Measurements from ENCODE around the gene MAPKAPK3. TPM values are rescaled to one million over a fixed set of nuclear protein-coding genes. Genes with fewer than 3 reads are reported as not detected.
A peak's percentile ranks its signal among the peaks of the same experiment; 100 is the strongest.

MAPKAPK3 gene
- total and polyA plus RNA-seq, 7 experiments from 2014 or later = 26.7 to 196 (median 53.4) TPM

DNA sequence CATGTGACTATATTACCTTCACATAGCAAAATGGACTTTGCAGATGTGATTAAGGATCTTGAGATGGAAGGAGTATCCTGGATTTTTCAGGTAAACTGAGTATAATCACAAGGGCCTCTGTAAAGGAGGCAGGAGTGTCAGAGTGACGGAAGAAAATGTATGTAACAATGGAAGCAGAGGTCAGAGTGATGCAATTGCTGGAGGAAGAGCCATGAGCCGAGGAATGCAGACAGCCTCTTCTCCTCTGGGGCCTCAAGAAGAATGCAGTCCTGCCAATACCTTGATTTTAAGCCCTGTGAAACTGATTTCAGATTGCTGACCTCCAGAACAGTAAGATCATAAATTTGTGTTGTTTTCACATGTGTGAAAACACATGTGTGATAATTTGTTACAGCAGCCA lies 32.6 kb upstream of the MAPKAPK3 start:
- DNase-seq (no peak), ATAC-seq (no peak)
- Histone ChIP-seq H3K4me1 (ENCODE audit: control insufficient read depth in 2 of 2, insufficient read depth in 2 of 2, low read length in 2 of 2) (peaks cover 33 to 44% of the 10 kb centered on the region in 2 donors), H3K36me3 (ENCODE audit: control insufficient read depth in 2 of 3, insufficient read depth in 3 of 3, low read length in 3 of 3) (peaks cover 0 to 46% (median 0%) of the 10 kb centered on the region in 3 experiments), H3K27me3 (ENCODE audit: control insufficient read depth in 2 of 2, insufficient read depth in 2 of 2, low read length in 2 of 2) (no peaks in the 10 kb centered on the region), H3K4me3 (ENCODE audit: low read length) (no peak overlapping the region), H3K27ac (ENCODE audit: low read depth, low read length) (no peak overlapping the region), H3K9me3 (ENCODE audit: control insufficient read depth in 2 of 3, low read length in 3 of 3) (no peaks in the 10 kb centered on the region)
- POLR2A ChIA-PET = interaction anchor here (6.7 to 21.2 kb wide), 2 partner anchors 15 to 24 kb away, joined by 47 to 730 read pairs; partner anchors contain the start of genes C3orf18, CISH, HEMK1 and MAPKAPK3
- Mint-ChIP-seq H3K9me3 (no peaks in the 10 kb centered on the region), H3K27ac (peak overlapping the region in 8 of 9 donors; percentile 11 to 71 (median 36)), H3K4me3 (no peak overlapping the region), H3K36me3 (peaks cover 3 to 35% (median 7%) of the 10 kb centered on the region in 5 donors), H3K4me1 (peaks cover 29 to 80% (median 51%) of the 10 kb centered on the region in 7 donors), H3K27me3 (no peaks in the 10 kb centered on the region)
- CTCF ChIA-PET = interaction anchor here (20.2 kb wide), 1 partner anchor 26 kb away, joined by 578 read pairs; the partner anchor contains the start of genes CISH and MAPKAPK3
- intact Hi-C loops (cut with micrococcal nuclease) = no loop called here

DNA sequence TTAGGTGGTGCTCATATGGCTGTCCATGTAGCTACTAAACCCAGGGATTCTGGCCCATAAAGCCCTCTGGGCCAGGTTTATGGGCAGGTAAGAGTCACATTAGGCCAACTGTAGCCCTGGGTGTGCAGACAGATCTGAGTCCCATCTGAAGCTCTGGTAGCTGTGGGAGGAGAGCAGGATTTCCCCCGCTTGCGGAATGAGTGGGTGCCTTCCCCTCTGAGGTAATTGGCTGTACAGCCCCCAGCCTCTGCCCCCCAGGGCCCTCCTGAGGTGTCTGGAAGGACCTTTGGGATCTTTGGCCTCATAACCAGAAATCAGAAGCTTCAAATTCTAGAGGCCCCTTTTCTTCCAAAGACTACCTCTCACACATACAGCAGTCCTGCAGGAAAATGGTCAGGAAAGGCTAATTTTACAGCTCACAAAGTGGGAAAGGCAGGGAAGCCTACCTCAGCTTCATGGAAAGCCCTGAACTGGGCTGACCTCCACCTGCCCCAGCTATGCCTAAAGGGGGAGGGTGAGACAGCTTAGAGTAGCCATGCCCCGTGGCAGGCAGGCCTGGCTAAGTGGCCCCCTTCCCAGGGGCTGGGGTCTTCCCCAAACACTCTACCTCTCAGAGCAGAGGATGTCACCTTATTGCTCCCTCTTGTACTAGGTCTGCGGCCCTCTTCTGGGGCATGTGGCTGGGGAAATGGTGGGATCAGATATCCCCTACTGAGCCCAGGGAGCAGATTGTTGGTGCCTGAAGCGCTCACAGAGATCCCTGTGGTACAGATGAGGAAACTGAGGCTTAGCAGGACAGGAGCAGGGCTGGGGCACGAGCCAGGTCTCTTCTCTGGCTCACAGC lies 30.8 kb upstream of the MAPKAPK3 start:
- H3K27ac Mint-ChIP-seq = peak overlapping the region in 4 of 9 donors; percentile 19 to 82 (median 62)
- ChIA-PET CTCF (interaction anchor here (0.7 to 11.1 kb wide), 5 partner anchors 9 to 68 kb away, joined by 3 to 268 read pairs (median 4); partner anchors contain the start of genes C3orf18, CISH, HEMK1 and MAPKAPK3), POLR2A (interaction anchor here (0.7 to 11.1 kb wide), 4 partner anchors 8 to 21 kb away, joined by 3 to 410 read pairs (median 67); partner anchors contain the start of genes C3orf18, CISH, HEMK1 and MAPKAPK3)
- Histone ChIP-seq H3K27me3 (ENCODE audit: control insufficient read depth in 2 of 2, insufficient read depth in 2 of 2, low read length in 2 of 2) (no peaks in the 10 kb centered on the region), H3K27ac (ENCODE audit: low read depth, low read length) (no peak overlapping the region), H3K9me3 (ENCODE audit: control insufficient read depth in 2 of 3, low read length in 3 of 3) (no peaks in the 10 kb centered on the region), H3K4me3 (ENCODE audit: low read length) (no peak overlapping the region), H3K36me3 (ENCODE audit: control insufficient read depth in 2 of 3, insufficient read depth in 3 of 3, low read length in 3 of 3) (peaks cover 0 to 34% (median 0%) of the 10 kb centered on the region in 3 experiments), H3K4me1 (ENCODE audit: control insufficient read depth in 2 of 2, insufficient read depth in 2 of 2, low read length in 2 of 2) (peaks cover 41 to 44% of the 10 kb centered on the region in 2 donors)
- no peaks in the 10 kb centered on the region for H3K27me3 Mint-ChIP-seq
- no peak overlapping the region for H3K4me3 Mint-ChIP-seq
- peaks cover 3 to 26% (median 5%) of the 10 kb centered on the region in 5 donors for H3K36me3 Mint-ChIP-seq
- no peaks in the 10 kb centered on the region for H3K9me3 Mint-ChIP-seq
- intact Hi-C loops (cut with micrococcal nuclease) = no loop called here
- H3K4me1 Mint-ChIP-seq = peaks cover 30 to 83% (median 54%) of the 10 kb centered on the region in 7 donors
- DNase-seq = peak in 1 of 9 donors; percentile 45
- no peak for ATAC-seq

- H3K9me3 ChIP-seq (ENCODE audit: control insufficient read depth in 2 of 3, low read length in 3 of 3) = no peaks in the 10 kb centered on the region
- no peaks in the 10 kb centered on the region for H3K27me3 ChIP-seq (ENCODE audit: control insufficient read depth in 2 of 2, insufficient read depth in 2 of 2, low read length in 2 of 2)
- DNase-seq = no peak
- no peak overlapping the region for H3K27ac ChIP-seq (ENCODE audit: low read depth, low read length)
- intact Hi-C loops (cut with micrococcal nuclease) = no loop called here
- H3K27me3 Mint-ChIP-seq = no peaks in the 10 kb centered on the region
- ATAC-seq = no peak
- no peaks in the 10 kb centered on the region for H3K9me3 Mint-ChIP-seq
- H3K4me3 Mint-ChIP-seq = peak overlapping the region in 1 of 10 donors; percentile 67
- H3K4me3 ChIP-seq (ENCODE audit: low read length) = no peak overlapping the region
- H3K36me3 Mint-ChIP-seq = peaks cover 0 to 22% (median 3%) of the 10 kb centered on the region in 5 donors
- peaks cover 26 to 83% (median 53%) of the 10 kb centered on the region in 7 donors for H3K4me1 Mint-ChIP-seq
- H3K27ac Mint-ChIP-seq = peak overlapping the region in 5 of 9 donors; percentile 32 to 95 (median 82)
- peaks cover 41 to 44% of the 10 kb centered on the region in 2 donors for H3K4me1 ChIP-seq (ENCODE audit: control insufficient read depth in 2 of 2, insufficient read depth in 2 of 2, low read length in 2 of 2)
- ChIA-PET POLR2A (interaction anchor here (1.1 to 11.1 kb wide), 3 partner anchors 11 to 21 kb away, joined by 3 to 410 read pairs (median 130); partner anchors contain the start of genes C3orf18, CISH, HEMK1 and MAPKAPK3), CTCF (interaction anchor here (1.0 to 11.1 kb wide), 4 partner anchors 16 to 67 kb away, joined by 3 to 268 read pairs (median 49); partner anchors contain the start of genes C3orf18, CISH, HEMK1 and MAPKAPK3)
- H3K36me3 ChIP-seq (ENCODE audit: control insufficient read depth in 2 of 3, insufficient read depth in 3 of 3, low read length in 3 of 3) = peaks cover 0 to 28% (median 0%) of the 10 kb centered on the region in 3 experiments
Observed at GRCh38 chr3:50586763-50587070, 30.2 kb upstream of the MAPKAPK3 start.

- DNase-seq (no peak), ATAC-seq (no peak)
- Mint-ChIP-seq H3K9me3 (no peaks in the 10 kb centered on the region), H3K4me1 (peaks cover 27 to 85% (median 53%) of the 10 kb centered on the region in 7 donors), H3K4me3 (peak overlapping the region in 7 of 10 donors; percentile 6 to 67 (median 25)), H3K27ac (peak overlapping the region in 8 of 9 donors; percentile 37 to 95 (median 82)), H3K27me3 (no peaks in the 10 kb centered on the region), H3K36me3 (peaks cover 0 to 20% (median 3%) of the 10 kb centered on the region in 5 donors)
- Histone ChIP-seq H3K4me3 (ENCODE audit: low read length) (no peak overlapping the region), H3K36me3 (ENCODE audit: control insufficient read depth in 2 of 3, insufficient read depth in 3 of 3, low read length in 3 of 3) (peaks cover 0 to 22% (median 0%) of the 10 kb centered on the region in 3 experiments), H3K27ac (ENCODE audit: low read depth, low read length) (no peak overlapping the region), H3K9me3 (ENCODE audit: control insufficient read depth in 2 of 3, low read length in 3 of 3) (no peaks in the 10 kb centered on the region), H3K27me3 (ENCODE audit: control insufficient read depth in 2 of 2, insufficient read depth in 2 of 2, low read length in 2 of 2) (no peaks in the 10 kb centered on the region), H3K4me1 (ENCODE audit: control insufficient read depth in 2 of 2, insufficient read depth in 2 of 2, low read length in 2 of 2) (peaks cover 42 to 47% of the 10 kb centered on the region in 2 donors)
- CTCF ChIA-PET = interaction anchor here (0.9 to 11.1 kb wide), 4 partner anchors 11 to 24 kb away, joined by 3 to 268 read pairs (median 48); partner anchors contain the start of genes C3orf18, CISH, HEMK1 and MAPKAPK3
- intact Hi-C loops (cut with micrococcal nuclease) = no loop called here
- POLR2A ChIA-PET = interaction anchor here (1.1 to 11.1 kb wide), 3 partner anchors 10 to 20 kb away, joined by 3 to 410 read pairs (median 130); partner anchors contain the start of genes C3orf18, CISH, HEMK1 and MAPKAPK3
Observed at GRCh38 chr3:50587373-50587772, 29.6 kb upstream of the MAPKAPK3 start.

DNA sequence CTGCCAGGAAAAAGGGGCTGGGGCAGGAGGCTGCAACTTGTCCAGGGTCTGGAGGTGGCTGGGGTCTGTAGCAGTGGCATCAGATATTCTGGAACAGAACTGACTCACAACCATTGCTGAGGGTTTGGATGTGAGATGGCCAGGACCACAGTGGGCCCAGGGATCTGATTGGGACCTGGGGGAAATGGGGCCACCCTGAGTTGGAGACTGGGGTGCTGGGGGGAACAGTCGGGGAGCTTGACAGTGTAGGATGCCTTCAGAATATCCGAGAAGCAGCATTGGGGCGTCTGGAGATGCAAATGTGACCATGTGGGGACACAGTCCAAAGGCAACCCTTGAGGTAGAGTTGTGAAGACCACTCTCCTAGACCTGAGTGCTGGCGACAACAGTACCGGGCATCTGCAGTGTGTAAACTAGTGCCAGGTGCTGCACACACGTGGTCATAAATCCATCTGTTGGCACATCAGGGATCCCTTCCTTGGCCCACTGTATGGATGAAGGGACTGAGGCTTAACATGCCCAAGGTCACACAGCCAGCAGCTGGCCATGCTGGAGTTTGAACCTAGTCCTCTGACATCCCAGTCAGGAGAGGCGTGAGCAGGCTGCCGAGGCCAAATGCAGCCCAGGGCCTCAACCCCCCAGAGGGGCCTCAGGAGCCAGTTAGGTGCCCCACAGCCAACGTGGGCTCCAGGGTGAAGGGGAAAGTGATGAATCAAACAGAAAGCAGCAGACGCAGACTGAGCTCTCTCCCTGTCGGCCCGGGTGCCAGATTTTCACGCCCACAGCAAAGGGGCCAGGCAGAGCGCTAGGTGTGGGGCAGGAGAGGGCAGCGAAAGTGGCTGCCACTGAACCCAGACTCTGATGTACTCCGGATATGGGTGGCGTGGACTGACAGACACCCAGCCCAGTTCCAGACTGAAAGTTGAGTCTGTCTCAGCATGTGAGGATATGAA lies 28.9 kb upstream of the MAPKAPK3 start:
- Histone ChIP-seq H3K36me3 (ENCODE audit: control insufficient read depth in 2 of 3, insufficient read depth in 3 of 3, low read length in 3 of 3) (peaks cover 0 to 15% (median 0%) of the 10 kb centered on the region in 3 experiments), H3K4me1 (ENCODE audit: control insufficient read depth in 2 of 2, insufficient read depth in 2 of 2, low read length in 2 of 2) (peaks cover 42 to 55% of the 10 kb centered on the region in 2 donors), H3K27me3 (ENCODE audit: control insufficient read depth in 2 of 2, insufficient read depth in 2 of 2, low read length in 2 of 2) (no peaks in the 10 kb centered on the region), H3K4me3 (ENCODE audit: low read length) (no peak overlapping the region), H3K9me3 (ENCODE audit: control insufficient read depth in 2 of 3, low read length in 3 of 3) (no peaks in the 10 kb centered on the region), H3K27ac (ENCODE audit: low read depth, low read length) (peak overlapping the region; percentile 62)
- Mint-ChIP-seq H3K9me3 (no peaks in the 10 kb centered on the region), H3K27me3 (no peaks in the 10 kb centered on the region), H3K4me1 (peaks cover 30 to 88% (median 60%) of the 10 kb centered on the region in 7 donors), H3K4me3 (peak overlapping the region; percentile 25 to 69 (median 58)), H3K27ac (peak overlapping the region; percentile 67 to 95 (median 83)), H3K36me3 (peaks cover 0 to 19% (median 3%) of the 10 kb centered on the region in 5 donors)
- ATAC-seq (peak; percentile 62), DNase-seq (peak in 1 of 9 donors; percentile 80)
- intact Hi-C loops (cut with micrococcal nuclease) = no loop called here
- CTCF ChIA-PET = interaction anchor here (0.9 to 11.1 kb wide), 3 partner anchors 12 to 23 kb away, joined by 3 to 268 read pairs (median 94); partner anchors contain the start of genes C3orf18, CISH, HEMK1 and MAPKAPK3
- POLR2A ChIA-PET = interaction anchor here (0.7 to 11.1 kb wide), 5 partner anchors 9 to 801 kb away, joined by 3 to 410 read pairs (median 78); partner anchors contain the start of genes C3orf18, CISH, HEMK1 and MAPKAPK3

All from naive thymus-derived CD4-positive, alpha-beta T cell (primary cell).